Breast epithelium (tissue), 3 donors: ENCODE data around the gene C12orf57.

Experiments used
- POLR2A ChIP-seq: fragments of 450-650 bp; IDR thresholded peaks from one replicate; pipeline ENCODE4 v1.6.1; 2016; ENCODE audit warnings: antibody characterized with exemption, mild to moderate bottlenecking, moderate library complexity
- TF ChIP-seq, protein P1 (sequence below), 3 donors: fragments of 450-650 bp; IDR thresholded peaks; one replicate each; pipeline ENCODE4 v1.5.1; 2016 to 2017; ENCODE audit warnings: antibody characterized with exemption in 3 of 3, mild to moderate bottlenecking in 3 of 3, moderate library complexity in 3 of 3

DNA sequence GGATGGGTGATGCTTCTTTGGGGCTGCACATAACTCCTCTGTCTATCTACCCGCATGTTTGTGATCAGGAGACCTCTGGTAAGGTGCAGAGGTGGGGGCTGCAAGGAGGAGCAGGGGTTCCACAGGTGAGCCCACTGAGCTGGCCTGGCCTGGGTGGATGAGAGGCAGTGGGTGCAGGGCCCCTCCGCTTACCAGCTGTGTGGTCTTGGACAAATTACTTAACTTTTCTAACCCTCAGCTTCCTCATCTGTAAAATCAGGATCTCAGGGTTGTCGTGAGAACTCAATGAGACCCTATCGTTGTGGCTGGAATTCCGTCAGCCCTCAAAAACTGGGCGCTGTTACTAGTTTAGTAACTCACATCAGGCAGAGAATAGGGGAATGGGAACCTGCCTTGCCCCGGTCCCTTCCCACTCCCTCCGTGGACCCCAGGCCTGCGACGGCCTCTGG lies 14.8 kb downstream of the C12orf57 start:
- TF ChIP-seq, protein P1, sequence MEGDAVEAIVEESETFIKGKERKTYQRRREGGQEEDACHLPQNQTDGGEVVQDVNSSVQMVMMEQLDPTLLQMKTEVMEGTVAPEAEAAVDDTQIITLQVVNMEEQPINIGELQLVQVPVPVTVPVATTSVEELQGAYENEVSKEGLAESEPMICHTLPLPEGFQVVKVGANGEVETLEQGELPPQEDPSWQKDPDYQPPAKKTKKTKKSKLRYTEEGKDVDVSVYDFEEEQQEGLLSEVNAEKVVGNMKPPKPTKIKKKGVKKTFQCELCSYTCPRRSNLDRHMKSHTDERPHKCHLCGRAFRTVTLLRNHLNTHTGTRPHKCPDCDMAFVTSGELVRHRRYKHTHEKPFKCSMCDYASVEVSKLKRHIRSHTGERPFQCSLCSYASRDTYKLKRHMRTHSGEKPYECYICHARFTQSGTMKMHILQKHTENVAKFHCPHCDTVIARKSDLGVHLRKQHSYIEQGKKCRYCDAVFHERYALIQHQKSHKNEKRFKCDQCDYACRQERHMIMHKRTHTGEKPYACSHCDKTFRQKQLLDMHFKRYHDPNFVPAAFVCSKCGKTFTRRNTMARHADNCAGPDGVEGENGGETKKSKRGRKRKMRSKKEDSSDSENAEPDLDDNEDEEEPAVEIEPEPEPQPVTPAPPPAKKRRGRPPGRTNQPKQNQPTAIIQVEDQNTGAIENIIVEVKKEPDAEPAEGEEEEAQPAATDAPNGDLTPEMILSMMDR (IDR thresholded peaks at IDR 0.05), result no peak
- no peak for TF ChIP-seq POLR2A
